Measurements from ENCODE around the gene ORM2.
"Not testable (repeated sequence)": the region's sequence is repeated elsewhere in the genome, so short reads cannot be mapped to it uniquely, and the experiment has no call there.

DNA sequence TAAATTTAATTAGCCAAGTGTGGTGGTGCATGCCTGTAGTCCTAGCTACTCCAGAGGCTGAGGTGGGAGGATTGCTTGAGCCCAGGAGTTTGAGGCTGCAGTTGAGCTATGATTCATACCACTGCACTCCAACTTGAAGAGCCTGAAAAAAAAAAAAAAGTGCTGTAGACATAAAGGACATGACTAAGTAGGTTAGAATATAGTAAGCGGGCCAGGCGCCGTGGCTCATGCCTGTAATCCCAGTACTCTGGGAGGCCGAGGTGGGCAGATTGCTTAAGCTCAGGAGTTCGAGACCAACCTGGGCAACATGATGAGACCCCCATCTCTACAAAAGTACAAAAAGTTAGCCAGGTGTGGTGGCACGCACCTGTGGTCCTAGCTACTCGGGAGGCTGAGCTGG, 9.0 kb upstream of the ORM2 start:
- TF ChIP-seq, protein P1, sequence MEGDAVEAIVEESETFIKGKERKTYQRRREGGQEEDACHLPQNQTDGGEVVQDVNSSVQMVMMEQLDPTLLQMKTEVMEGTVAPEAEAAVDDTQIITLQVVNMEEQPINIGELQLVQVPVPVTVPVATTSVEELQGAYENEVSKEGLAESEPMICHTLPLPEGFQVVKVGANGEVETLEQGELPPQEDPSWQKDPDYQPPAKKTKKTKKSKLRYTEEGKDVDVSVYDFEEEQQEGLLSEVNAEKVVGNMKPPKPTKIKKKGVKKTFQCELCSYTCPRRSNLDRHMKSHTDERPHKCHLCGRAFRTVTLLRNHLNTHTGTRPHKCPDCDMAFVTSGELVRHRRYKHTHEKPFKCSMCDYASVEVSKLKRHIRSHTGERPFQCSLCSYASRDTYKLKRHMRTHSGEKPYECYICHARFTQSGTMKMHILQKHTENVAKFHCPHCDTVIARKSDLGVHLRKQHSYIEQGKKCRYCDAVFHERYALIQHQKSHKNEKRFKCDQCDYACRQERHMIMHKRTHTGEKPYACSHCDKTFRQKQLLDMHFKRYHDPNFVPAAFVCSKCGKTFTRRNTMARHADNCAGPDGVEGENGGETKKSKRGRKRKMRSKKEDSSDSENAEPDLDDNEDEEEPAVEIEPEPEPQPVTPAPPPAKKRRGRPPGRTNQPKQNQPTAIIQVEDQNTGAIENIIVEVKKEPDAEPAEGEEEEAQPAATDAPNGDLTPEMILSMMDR (IDR thresholded peaks at IDR 0.05): not testable (repeated sequence)
- TF ChIP-seq POLR2A (IDR thresholded peaks at IDR 0.05): not testable (repeated sequence)

All from Peyer's patch (tissue), 4 donors.